Sigmoid colon (tissue), 7 donors: ENCODE data around the gene GUCA1A. TPM values are rescaled to one million over a fixed set of nuclear protein-coding genes. Genes with fewer than 3 reads are reported as not detected.

ENCODE experiments used
- DNase-seq: peaks from one replicate; pipeline ENCODE4 v3.0.0-alpha.2; 2019
- H3K27ac ChIP-seq, 4 donors: fragments of 200-600 bp; sonication (generic); one replicate each; pipeline ENCODE4 v1.5.1; 2016 to 2019; ENCODE audit warnings: mild to moderate bottlenecking in 1 of 4
- H3K27me3 ChIP-seq, 3 donors: fragments of 200-600 bp; sonication (generic); one replicate each; pipeline ENCODE4 v1.5.1; 2019; ENCODE audit warnings: mild to moderate bottlenecking in 1 of 3
- H3K36me3 ChIP-seq, 4 donors: fragments of 200-600 bp; sonication (generic); one replicate each; pipeline ENCODE4 v1.5.1; 2016 to 2019
- H3K4me1 ChIP-seq, 4 donors: fragments of 200-600 bp; sonication (generic); one replicate each; pipeline ENCODE4 v1.5.1; 2017 to 2019
- H3K4me3 ChIP-seq, 4 donors: fragments of 200-600 bp; sonication (generic); one replicate each; pipeline ENCODE4 v1.5.1; 2017 to 2019; ENCODE audit warnings: mild to moderate bottlenecking in 2 of 4, moderate library complexity in 1 of 4
- H3K9me3 ChIP-seq, 4 donors: fragments of 200-600 bp in 3 of 4; sonication (generic) in 3 of 4; one replicate each; pipeline versions ENCODE4 v1.5.1 to v1.6.1; 2013 to 2019
- CTCF ChIP-seq, 4 experiments: fragments of 450-650 bp in 3 of 4; fragments of 200-600 bp in 1 of 4; IDR thresholded peaks; one replicate each; pipeline ENCODE4 v1.5.1; 2016 to 2019; ENCODE audit warnings: antibody characterized with exemption in 4 of 4, mild to moderate bottlenecking in 3 of 4, moderate library complexity in 2 of 4
- EP300 ChIP-seq, 4 donors: sonication (generic); formaldehyde crosslinking; IDR thresholded peaks; one replicate each; pipeline ENCODE4 v1.6.1; 2017; ENCODE audit warnings: antibody characterized with exemption in 4 of 4
- POLR2A ChIP-seq, 2 donors: fragments of 450-650 bp; IDR thresholded peaks; one replicate each; pipeline ENCODE4 v1.6.1; 2016; ENCODE audit warnings: antibody characterized with exemption in 2 of 2, mild to moderate bottlenecking in 2 of 2, moderate library complexity in 2 of 2
- POLR2AphosphoS5 ChIP-seq, 4 donors: sonication (generic); formaldehyde crosslinking; IDR thresholded peaks; one replicate each; pipeline ENCODE4 v1.6.1; 2017; ENCODE audit warnings: antibody characterized with exemption in 4 of 4
- WGBS, 2 donors: extraction: QIAGEN DNeasy Blood & Tissue Kit; methylation state at CpG; one replicate each; pipeline ENCODE4 v1.1.7; 2013; 5-methylcytosine and 5-hydroxymethylcytosine counted together
- intact Hi-C: fragments of 100-400 bp; cut with DNase I; formaldehyde crosslinking; loops from one replicate; pipeline ENCODE4 v1.15.1; 2023
- polyA plus RNA-seq, 3 donors: library from polyadenylated mRNA; stranded (reverse); fragments of 200-250 nt; gene quantifications; one replicate each; pipeline ENCODE4 v1.2.3, GENCODE V29; 2013
- total RNA-seq, 4 donors: library from RNA; depleted of rRNA; stranded (reverse); fragments of >200 nt; gene quantifications; one replicate each; pipeline ENCODE4 v1.1.0, GENCODE V29; 2016
- donor health status: healthy with polysubstance abuse.
- donor health status: Bipolar disorder and iron deficiency.
- donor health status: healthy.

Gene GUCA1A
- total and polyA plus RNA-seq, 7 donors: 0.15 to 0.36 TPM; not detected in 5

DNA sequence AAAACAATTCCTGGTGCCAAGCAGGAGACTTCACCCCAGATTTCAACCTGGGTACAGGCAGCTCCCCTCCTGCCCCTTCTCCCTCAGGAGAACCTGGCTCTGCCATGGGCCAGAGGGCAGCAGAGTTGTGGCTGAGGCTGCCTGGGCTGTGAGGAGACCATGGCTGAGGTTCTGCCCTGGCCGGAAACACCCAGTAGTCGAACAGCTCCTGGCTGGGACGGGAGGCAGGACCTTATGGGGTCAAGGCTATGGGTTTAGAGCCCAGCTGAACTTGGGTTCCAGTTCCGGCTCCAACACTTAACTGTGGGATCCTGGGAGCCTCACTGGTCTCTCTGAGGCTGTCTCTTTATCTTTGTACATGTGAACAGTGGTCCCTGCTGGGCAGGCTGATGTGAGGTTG is 39.2 kb upstream of the GUCA1A start:
- Histone ChIP-seq H3K4me1 (no peaks in the 10 kb centered on the region), H3K36me3 (no peaks in the 10 kb centered on the region), H3K4me3 (no peak overlapping the region), H3K27me3 (no peaks in the 10 kb centered on the region), H3K27ac (no peak overlapping the region), H3K9me3 (no peaks in the 10 kb centered on the region)
- whole genome bisulfite sequencing, 2 donors: 91 to 94% methylated on average over 4 of the region's 4 CpGs
- intact Hi-C loops: no loop called here
- TF ChIP-seq POLR2AphosphoS5 (IDR thresholded peaks at IDR 0.05) (no peak), POLR2A (IDR thresholded peaks at IDR 0.05) (no peak), CTCF (IDR thresholded peaks at IDR 0.05) (no peak), EP300 (IDR thresholded peaks at IDR 0.05) (no peak)
- DNase-seq: no peak

DNA sequence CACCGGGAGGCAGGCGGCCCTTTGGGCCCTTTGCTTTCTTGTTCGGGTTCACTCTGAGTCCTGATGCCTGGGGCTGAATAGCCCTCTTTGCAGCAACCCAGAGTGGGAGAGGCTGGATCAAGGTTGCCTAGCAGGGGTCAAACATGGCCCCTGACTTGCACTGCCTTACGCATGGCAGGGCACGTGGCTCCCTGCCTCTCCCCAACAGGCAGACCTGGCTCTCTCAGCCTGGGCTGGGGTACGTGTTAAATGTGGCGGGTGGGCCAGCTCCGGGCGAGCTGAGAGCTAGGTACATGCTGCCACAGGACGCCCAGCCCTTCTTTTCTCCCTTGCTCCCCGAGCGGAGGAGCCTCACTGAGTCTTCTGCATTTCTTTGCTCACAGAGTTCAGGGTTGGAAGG is 38.0 kb upstream of the GUCA1A start:
- Histone ChIP-seq H3K4me1 (no peaks in the 10 kb centered on the region), H3K27me3 (no peaks in the 10 kb centered on the region), H3K9me3 (no peaks in the 10 kb centered on the region), H3K27ac (no peak overlapping the region), H3K4me3 (no peak overlapping the region), H3K36me3 (no peaks in the 10 kb centered on the region)
- no peak for DNase-seq
- TF ChIP-seq CTCF (IDR thresholded peaks at IDR 0.05) (no peak), POLR2A (IDR thresholded peaks at IDR 0.05) (no peak), EP300 (IDR thresholded peaks at IDR 0.05) (no peak), POLR2AphosphoS5 (IDR thresholded peaks at IDR 0.05) (no peak)
- WGBS, 2 donors: 93 to 95% methylated on average over 12 of the region's 12 CpGs
- intact Hi-C loops: no loop called here

DNA sequence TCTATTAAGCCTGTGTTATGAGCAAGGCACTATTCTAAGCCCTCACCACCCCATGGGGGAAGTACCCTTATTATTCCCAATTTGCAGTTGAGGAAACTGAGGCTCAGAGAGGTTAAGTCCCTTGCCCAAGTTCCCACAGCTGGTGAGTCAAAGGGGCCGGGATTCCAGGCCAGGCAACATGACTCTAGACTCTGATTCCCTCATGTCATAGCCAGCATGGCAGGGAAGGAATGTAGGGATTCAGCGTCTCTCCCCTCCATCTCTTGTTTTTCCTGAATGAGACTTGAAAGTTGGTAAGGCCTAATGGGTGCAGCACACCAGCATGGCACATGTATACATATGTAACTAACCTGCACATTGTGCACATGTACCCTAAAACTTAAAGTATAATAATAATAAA is 37.4 kb upstream of the GUCA1A start:
- no peak for TF ChIP-seq EP300 (IDR thresholded peaks at IDR 0.05)
- TF ChIP-seq CTCF (IDR thresholded peaks at IDR 0.05): no peak
- TF ChIP-seq POLR2AphosphoS5 (IDR thresholded peaks at IDR 0.05): no peak
- no peak overlapping the region for H3K4me3 ChIP-seq
- DNase-seq: no peak
- H3K27me3 ChIP-seq: peaks cover 0 to under 1% (median 0%) of the 10 kb centered on the region in 3 donors
- intact Hi-C loops: no loop called here
- H3K27ac ChIP-seq: no peak overlapping the region
- H3K36me3 ChIP-seq: no peaks in the 10 kb centered on the region
- whole genome bisulfite sequencing, 2 donors: 90 to 94% methylated on average over 2 of the region's 2 CpGs
- no peaks in the 10 kb centered on the region for H3K4me1 ChIP-seq
- H3K9me3 ChIP-seq: no peaks in the 10 kb centered on the region

DNA sequence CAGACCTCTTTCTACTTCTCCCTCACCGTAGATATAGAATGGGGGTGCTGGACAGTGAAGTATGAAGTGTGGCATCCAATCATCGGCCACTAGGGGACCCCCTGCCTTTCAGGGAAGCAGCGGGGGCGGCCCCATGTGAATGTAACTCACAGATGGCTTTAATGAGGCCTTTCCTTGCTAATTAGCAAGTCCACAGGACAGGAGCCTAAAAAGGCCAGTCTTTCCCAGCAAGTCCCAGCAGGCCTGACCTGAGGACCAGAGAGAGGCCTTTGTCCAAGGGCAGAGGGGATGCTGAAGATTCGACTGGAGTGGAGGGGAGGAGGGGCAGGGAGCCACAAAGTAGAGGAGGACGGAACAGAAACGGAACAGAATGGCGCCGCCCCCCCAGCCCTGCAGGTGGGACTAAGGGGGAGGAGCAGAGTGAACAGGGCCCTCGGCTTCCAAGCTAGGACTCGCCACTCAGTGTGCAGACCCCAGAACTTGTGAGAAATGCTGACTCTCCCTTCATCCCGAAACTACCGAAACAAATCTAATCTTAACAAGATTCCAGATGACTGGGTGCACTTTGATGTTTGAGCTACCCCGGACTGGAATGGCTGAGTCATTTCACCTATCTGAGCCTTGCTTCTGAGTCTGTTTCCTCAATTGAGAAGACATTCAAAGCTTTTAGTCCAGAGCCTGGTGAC is 36.5 kb upstream of the GUCA1A start:
- no peaks in the 10 kb centered on the region for H3K36me3 ChIP-seq
- no peaks in the 10 kb centered on the region for H3K9me3 ChIP-seq
- no peaks in the 10 kb centered on the region for H3K4me1 ChIP-seq
- peaks cover 5 to 10% (median 6%) of the 10 kb centered on the region in 3 donors for H3K27me3 ChIP-seq
- no peak overlapping the region for H3K27ac ChIP-seq
- 32 to 40% methylated on average over 14 of the region's 14 CpGs for WGBS, 2 donors
- TF ChIP-seq CTCF (IDR thresholded peaks at IDR 0.05): no peak
- TF ChIP-seq EP300 (IDR thresholded peaks at IDR 0.05): no peak
- TF ChIP-seq POLR2A (IDR thresholded peaks at IDR 0.05): no peak
- no peak for TF ChIP-seq POLR2AphosphoS5 (IDR thresholded peaks at IDR 0.05)
- intact Hi-C loops: no loop called here
- no peak for DNase-seq
- no peak overlapping the region for H3K4me3 ChIP-seq
